ENCODE results near the gene HS2ST1.

The HS2ST1 gene

GRCh38 chr1:86953167-86953566 lies 38.7 kb downstream of the HS2ST1 start:
- H3K27ac ChIP-seq (replicated peaks): no peak overlapping the region
- TF ChIP-seq CTCF (IDR thresholded peaks at IDR 0.05; ENCODE audit: insufficient read depth, low read length) (no peak), REST (IDR thresholded peaks at IDR 0.05; ENCODE audit: insufficient replicate concordance, low read depth) (no peak), GABPA (IDR thresholded peaks at IDR 0.05; ENCODE audit: low read depth) (no peak), SPI1 (IDR thresholded peaks at IDR 0.05; ENCODE audit: borderline replicate concordance, low read depth) (no peak), POLR2AphosphoS5 (IDR thresholded peaks at IDR 0.05; ENCODE audit: low read depth) (no peak)
- no peaks in the 10 kb centered on the region for H3K27me3 ChIP-seq (ENCODE audit: insufficient read depth, poor library complexity, severe bottlenecking)
- no peak overlapping the region for H3K4me3 ChIP-seq (replicated peaks; ENCODE audit: insufficient read depth, low read length)
- no peak for DNase-seq (ENCODE audit: low read depth in 1 of 2, low spot score in 1 of 2)

GRCh38 chr1:86955678-86956077 lies 41.2 kb downstream of the HS2ST1 start:
- DNase-seq (ENCODE audit: low read depth in 1 of 2, low spot score in 1 of 2): no peak
- Histone ChIP-seq H3K4me3 (replicated peaks; ENCODE audit: insufficient read depth, low read length) (no peak overlapping the region), H3K27ac (replicated peaks) (no peak overlapping the region), H3K27me3 (ENCODE audit: insufficient read depth, poor library complexity, severe bottlenecking) (no peaks in the 10 kb centered on the region)
- TF ChIP-seq REST (IDR thresholded peaks at IDR 0.05; ENCODE audit: insufficient replicate concordance, low read depth) (no peak), CTCF (IDR thresholded peaks at IDR 0.05; ENCODE audit: insufficient read depth, low read length) (no peak), GABPA (IDR thresholded peaks at IDR 0.05; ENCODE audit: low read depth) (no peak), SPI1 (IDR thresholded peaks at IDR 0.05; ENCODE audit: borderline replicate concordance, low read depth) (no peak), POLR2AphosphoS5 (IDR thresholded peaks at IDR 0.05; ENCODE audit: low read depth) (no peak)

GRCh38 chr1:86956221-86956620 lies 41.8 kb downstream of the HS2ST1 start:
- Histone ChIP-seq H3K27ac (replicated peaks) (no peak overlapping the region), H3K27me3 (ENCODE audit: insufficient read depth, poor library complexity, severe bottlenecking) (no peaks in the 10 kb centered on the region), H3K4me3 (replicated peaks; ENCODE audit: insufficient read depth, low read length) (no peak overlapping the region)
- no peak for DNase-seq (ENCODE audit: low read depth in 1 of 2, low spot score in 1 of 2)
- TF ChIP-seq POLR2AphosphoS5 (IDR thresholded peaks at IDR 0.05; ENCODE audit: low read depth): no peak
- no peak for TF ChIP-seq GABPA (IDR thresholded peaks at IDR 0.05; ENCODE audit: low read depth)
- no peak for TF ChIP-seq SPI1 (IDR thresholded peaks at IDR 0.05; ENCODE audit: borderline replicate concordance, low read depth)
- no peak for TF ChIP-seq CTCF (IDR thresholded peaks at IDR 0.05; ENCODE audit: insufficient read depth, low read length)
- TF ChIP-seq REST (IDR thresholded peaks at IDR 0.05; ENCODE audit: insufficient replicate concordance, low read depth): no peak

Measured in HL-60 (cell line).